Stimulated activated CD4-positive, alpha-beta T cell treated with anti-CD3 and anti-CD28 coated beads, Interleukin-2, amount 100 ng/mL, for 24 hours (primary cell): Measurements from ENCODE around the gene ABCA9.

ENCODE experiments used
- DNase-seq, 2 donors: peaks; one replicate each; pipeline ENCODE4 v3.0.0-alpha.2; 2020

Gene ABCA9

GRCh38 chr17:69067274-69068047, 6.7 kb upstream of the ABCA9 start:
- DNase-seq: no peak

GRCh38 chr17:69066482-69066881, 5.8 kb upstream of the ABCA9 start:
- no peak for DNase-seq

GRCh38 chr17:69065113-69065512, 4.4 kb upstream of the ABCA9 start:
- DNase-seq: no peak

GRCh38 chr17:69064476-69064875, 3.7 kb upstream of the ABCA9 start:
- no peak for DNase-seq

GRCh38 chr17:69064001-69064400, 3.3 kb upstream of the ABCA9 start:
- no peak for DNase-seq

- no peak for DNase-seq
These were observed 2.3 kb upstream of the ABCA9 start for GRCh38 chr17:69062860-69063581.

GRCh38 chr17:69061721-69062556, 1.2 kb upstream of the ABCA9 start:
- DNase-seq: no peak

- DNase-seq: no peak
These were observed 1.1 kb downstream of the ABCA9 start for GRCh38 chr17:69059458-69060175.

GRCh38 chr17:69058165-69058564, 2.6 kb downstream of the ABCA9 start:
- no peak for DNase-seq

- no peak for DNase-seq
These were observed 3.4 kb downstream of the ABCA9 start for GRCh38 chr17:69057280-69057679.

- DNase-seq: no peak
These were observed 4.4 kb downstream of the ABCA9 start for GRCh38 chr17:69056179-69056823.

GRCh38 chr17:69055334-69055733, 5.4 kb downstream of the ABCA9 start:
- no peak for DNase-seq

GRCh38 chr17:69050999-69051775, 9.5 kb downstream of the ABCA9 start:
- no peak for DNase-seq

- DNase-seq: no peak
These were observed 12.1 kb downstream of the ABCA9 start for GRCh38 chr17:69048634-69049033.

- no peak for DNase-seq
These were observed 13.1 kb downstream of the ABCA9 start for GRCh38 chr17:69047368-69048263.

GRCh38 chr17:69046121-69046807, 14.5 kb downstream of the ABCA9 start:
- DNase-seq: no peak

GRCh38 chr17:69045646-69046045, 15.1 kb downstream of the ABCA9 start:
- DNase-seq: no peak

- no peak for DNase-seq
These were observed 16.4 kb downstream of the ABCA9 start for GRCh38 chr17:69044371-69044770.

GRCh38 chr17:69043098-69043734, 17.5 kb downstream of the ABCA9 start:
- no peak for DNase-seq
